ENCODE measurements around the gene LRMDA. TPM values are rescaled to one million over a fixed set of nuclear protein-coding genes. Genes with fewer than 3 reads are reported as not detected.

The LRMDA gene
- total and polyA plus RNA-seq, 2 of the 13 experiments (the other 11 are each of a cell fraction or from before 2014, with no cell fraction given) = 13.4 to 22.0 TPM

DNA sequence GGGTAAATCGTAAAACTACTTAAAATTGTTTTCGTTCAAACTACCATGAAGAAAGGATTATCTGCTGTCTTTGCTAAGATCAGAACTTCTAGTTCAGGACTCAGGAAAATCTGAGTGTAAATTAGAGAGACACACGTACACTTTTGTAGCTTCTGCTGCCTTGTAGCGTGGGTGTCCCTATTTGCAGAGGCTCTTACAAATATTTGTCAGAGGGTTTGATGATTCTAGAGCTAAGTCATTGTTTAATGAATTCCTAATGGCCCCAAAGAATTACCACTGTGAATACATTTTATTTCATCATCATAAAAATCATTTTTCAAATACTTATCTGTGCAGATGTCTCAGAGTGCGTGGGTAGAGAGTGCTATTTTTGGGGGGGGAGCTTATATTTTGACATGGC, 314.9 kb downstream of the LRMDA start (continued):
- TF ChIP-seq THAP11 (CRISPR knock-in tag; IDR thresholded peaks at IDR 0.05) (no peak), REST (IDR thresholded peaks at IDR 0.05; ENCODE audit: borderline replicate concordance in 1 of 2, low read depth in 1 of 2, low read length in 2 of 2) (no peak), DNMT3B (CRISPR knock-in tag; conservative IDR thresholded peaks at IDR 0.05) (no peak), ZBTB42 (CRISPR knock-in tag; IDR thresholded peaks at IDR 0.05) (no peak), RFX1 (IDR thresholded peaks at IDR 0.05) (no peak), FOXA3 (CRISPR knock-in tag; IDR thresholded peaks at IDR 0.05) (peak; percentile 31; the same call in 1 of the 2 replicates), SRSF1 (optimal IDR thresholded peaks at IDR 0.05; ENCODE audit: low read depth, low read length) (no peak), TSC22D2 (CRISPR knock-in tag; IDR thresholded peaks at IDR 0.05; ENCODE audit: borderline replicate concordance) (no peak), EZH2 (conservative IDR thresholded peaks at IDR 0.05; ENCODE audit: low read depth, low read length) (no peak), ISL2 (CRISPR knock-in tag; IDR thresholded peaks at IDR 0.05) (0 out of 2 replicates have a peak, but pooled peaks have one; percentile 26), ZFX (CRISPR knock-in tag; IDR thresholded peaks at IDR 0.05; ENCODE audit: low read depth) (no peak), NAIF1 (CRISPR knock-in tag; IDR thresholded peaks at IDR 0.05; ENCODE audit: borderline replicate concordance) (no peak), ZBTB8A (CRISPR knock-in tag; IDR thresholded peaks at IDR 0.05; ENCODE audit: borderline replicate concordance, low read depth) (no peak), SMC3 (IDR thresholded peaks at IDR 0.05; ENCODE audit: low read length) (no peak), ZNF207 (IDR thresholded peaks at IDR 0.05; ENCODE audit: borderline replicate concordance) (no peak), HDAC6 (IDR thresholded peaks at IDR 0.05; ENCODE audit: low read depth, low read length) (no peak), MYC (CRISPR knock-in tag; IDR thresholded peaks at IDR 0.05; ENCODE audit: borderline replicate concordance) (no peak), ADNP (CRISPR knock-in tag; IDR thresholded peaks at IDR 0.05) (no peak), ZNF597 (CRISPR knock-in tag; IDR thresholded peaks at IDR 0.05) (no peak)
- TF ChIP-seq, protein P1, sequence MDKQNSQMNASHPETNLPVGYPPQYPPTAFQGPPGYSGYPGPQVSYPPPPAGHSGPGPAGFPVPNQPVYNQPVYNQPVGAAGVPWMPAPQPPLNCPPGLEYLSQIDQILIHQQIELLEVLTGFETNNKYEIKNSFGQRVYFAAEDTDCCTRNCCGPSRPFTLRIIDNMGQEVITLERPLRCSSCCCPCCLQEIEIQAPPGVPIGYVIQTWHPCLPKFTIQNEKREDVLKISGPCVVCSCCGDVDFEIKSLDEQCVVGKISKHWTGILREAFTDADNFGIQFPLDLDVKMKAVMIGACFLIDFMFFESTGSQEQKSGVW (CRISPR knock-in tag; IDR thresholded peaks at IDR 0.05; ENCODE audit: borderline replicate concordance) = no peak
- TF ChIP-seq, protein P2, sequence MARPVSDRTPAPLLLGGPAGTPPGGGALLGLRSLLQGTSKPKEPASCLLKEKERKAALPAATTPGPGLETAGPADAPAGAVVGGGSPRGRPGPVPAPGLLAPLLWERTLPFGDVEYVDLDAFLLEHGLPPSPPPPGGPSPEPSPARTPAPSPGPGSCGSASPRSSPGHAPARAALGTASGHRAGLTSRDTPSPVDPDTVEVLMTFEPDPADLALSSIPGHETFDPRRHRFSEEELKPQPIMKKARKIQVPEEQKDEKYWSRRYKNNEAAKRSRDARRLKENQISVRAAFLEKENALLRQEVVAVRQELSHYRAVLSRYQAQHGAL (CRISPR knock-in tag; IDR thresholded peaks at IDR 0.05; ENCODE audit: not compliant biosample characterization) = no peak
- TF ChIP-seq, protein P3, sequence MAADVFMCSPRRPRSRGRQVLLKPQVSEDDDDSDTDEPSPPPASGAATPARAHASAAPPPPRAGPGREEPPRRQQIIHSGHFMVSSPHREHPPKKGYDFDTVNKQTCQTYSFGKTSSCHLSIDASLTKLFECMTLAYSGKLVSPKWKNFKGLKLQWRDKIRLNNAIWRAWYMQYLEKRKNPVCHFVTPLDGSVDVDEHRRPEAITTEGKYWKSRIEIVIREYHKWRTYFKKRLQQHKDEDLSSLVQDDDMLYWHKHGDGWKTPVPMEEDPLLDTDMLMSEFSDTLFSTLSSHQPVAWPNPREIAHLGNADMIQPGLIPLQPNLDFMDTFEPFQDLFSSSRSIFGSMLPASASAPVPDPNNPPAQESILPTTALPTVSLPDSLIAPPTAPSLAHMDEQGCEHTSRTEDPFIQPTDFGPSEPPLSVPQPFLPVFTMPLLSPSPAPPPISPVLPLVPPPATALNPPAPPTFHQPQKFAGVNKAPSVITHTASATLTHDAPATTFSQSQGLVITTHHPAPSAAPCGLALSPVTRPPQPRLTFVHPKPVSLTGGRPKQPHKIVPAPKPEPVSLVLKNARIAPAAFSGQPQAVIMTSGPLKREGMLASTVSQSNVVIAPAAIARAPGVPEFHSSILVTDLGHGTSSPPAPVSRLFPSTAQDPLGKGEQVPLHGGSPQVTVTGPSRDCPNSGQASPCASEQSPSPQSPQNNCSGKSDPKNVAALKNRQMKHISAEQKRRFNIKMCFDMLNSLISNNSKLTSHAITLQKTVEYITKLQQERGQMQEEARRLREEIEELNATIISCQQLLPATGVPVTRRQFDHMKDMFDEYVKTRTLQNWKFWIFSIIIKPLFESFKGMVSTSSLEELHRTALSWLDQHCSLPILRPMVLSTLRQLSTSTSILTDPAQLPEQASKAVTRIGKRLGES (CRISPR knock-in tag; IDR thresholded peaks at IDR 0.05; ENCODE audit: borderline replicate concordance) = no peak

Data from HepG2 (cell line).